OCI-LY7 (cell line): ENCODE measurements around the gene LTV1. TPM values are rescaled to one million over a fixed set of nuclear protein-coding genes. Genes with fewer than 3 reads are reported as not detected.

ENCODE experiments used
- BruUV-seq: library from RNA; stranded (reverse); fragments of 400-500 nt; replicated peaks from 2 replicates; lab custom pipeline; 2021; lab: Mats Ljungman, UMichigan
- CTCF ChIA-PET: fragments of 300-600 bp; sonication (Branson Sonifier 250); formaldehyde crosslinking; loops from one replicate; lab custom pipeline; 2022; ENCODE audit warnings: antibody characterized with exemption; ENCODE audit not compliant: unreplicated experiment; lab: Charles Lee
- POLR2A ChIA-PET: fragments of 300-600 bp; sonication (Branson Sonifier 250); formaldehyde crosslinking; loops from one replicate; lab custom pipeline; 2022; ENCODE audit warnings: antibody characterized with exemption; lab: Charles Lee
- DNase-seq: peaks from one replicate; pipeline ENCODE4 v3.0.0-alpha.2; 2015; ENCODE audit warnings: low spot score
- H2AFZ ChIP-seq: fragments of 200-600 bp; sonication (generic), shearing (Covaris generic); 2 replicates; pipeline ENCODE4 v1.6.1; 2014; ENCODE audit warnings: mild to moderate bottlenecking, antibody characterized with exemption, low read length, moderate library complexity
- H3K27ac ChIP-seq: fragments of 200-600 bp; sonication (generic); 2 replicates; pipeline ENCODE4 v1.5.1; 2014; ENCODE audit warnings: mixed run types, low read depth, mild to moderate bottlenecking, moderate library complexity, low read length, inconsistent platforms; ENCODE audit not compliant: poor library complexity, severe bottlenecking
- H3K36me3 ChIP-seq: fragments of 200-600 bp; sonication (generic); 2 replicates; pipeline ENCODE4 v1.6.1; 2014; ENCODE audit warnings: mild to moderate bottlenecking, antibody characterized with exemption, low read length, moderate library complexity, mixed read lengths; ENCODE audit not compliant: insufficient read depth
- H3K4me1 ChIP-seq: fragments of 200-600 bp; sonication (generic); 2 replicates; pipeline ENCODE4 v1.5.1; 2014; ENCODE audit warnings: mild to moderate bottlenecking, low read length; ENCODE audit not compliant: insufficient read depth, poor library complexity, severe bottlenecking
- H3K4me2 ChIP-seq: fragments of 200-600 bp; sonication (generic); 2 replicates; pipeline ENCODE4 v1.6.1; 2014; ENCODE audit warnings: mild to moderate bottlenecking, low read length
- H3K4me3 ChIP-seq: fragments of 200-600 bp; sonication (generic); 2 replicates; pipeline ENCODE4 v1.5.1; 2014; ENCODE audit warnings: mild to moderate bottlenecking, low read depth, low read length; ENCODE audit not compliant: poor library complexity, severe bottlenecking
- H3K79me2 ChIP-seq: fragments of 200-600 bp; sonication (generic); 2 replicates; pipeline ENCODE4 v1.6.1; 2016; ENCODE audit warnings: low read depth, mild to moderate bottlenecking, low read length, moderate library complexity, mixed read lengths; ENCODE audit not compliant: insufficient read depth
- H3K9me2 ChIP-seq: fragments of 200-600 bp; sonication (generic); 2 replicates; pipeline ENCODE4 v1.6.1; 2016; ENCODE audit warnings: mild to moderate bottlenecking, low read length, mixed read lengths; ENCODE audit not compliant: insufficient read depth
- H3K9me3 ChIP-seq: fragments of 200-600 bp; sonication (generic); 2 replicates; pipeline ENCODE4 v1.6.1; 2014; ENCODE audit warnings: mild to moderate bottlenecking, mixed run types, low read length, mixed read lengths
- H4K20me1 ChIP-seq: fragments of 200-600 bp; sonication (generic); 2 replicates; pipeline ENCODE4 v1.6.1; 2014; ENCODE audit warnings: mild to moderate bottlenecking, antibody characterized with exemption, low read length, moderate library complexity, mixed read lengths; ENCODE audit not compliant: insufficient read depth
- CTCF ChIP-seq: fragments of 200-600 bp; sonication (generic); conservative IDR thresholded peaks from 2 replicates; pipeline ENCODE4 v1.5.1; 2014; ENCODE audit warnings: mild to moderate bottlenecking, antibody characterized with exemption, low read length, moderate library complexity, mixed read lengths
- EZH2phosphoT487 ChIP-seq: fragments of 200-600 bp; sonication (generic); IDR thresholded peaks from 2 replicates; pipeline ENCODE4 v1.6.1; 2018; ENCODE audit warnings: low read depth, borderline replicate concordance, mild to moderate bottlenecking, mixed run types, antibody characterized with exemption, low read length, moderate library complexity, mixed read lengths
- intact Hi-C: fragments of 100-400 bp; cut with micrococcal nuclease; formaldehyde crosslinking; loops from one replicate; pipeline ENCODE4 v1.10.0; 2022; ENCODE audit not compliant: unreplicated experiment
- total RNA-seq, 2 experiments: library from RNA; depleted of rRNA in 1 of 2; stranded (reverse); fragments of >200 nt in 1 of 2; shearing (Covaris generic) in 1 of 2; gene quantifications; 2 replicates each; pipeline ENCODE4 v1.2.3, GENCODE V29; 2014 to 2022

LTV1 gene
- total RNA-seq, 2 experiments from 2014 or later: 25.6 to 37.3 TPM

GRCh38 chr6:143880412-143880811 lies 37.3 kb downstream of the LTV1 start:
- Histone ChIP-seq H4K20me1 (no peaks in the 10 kb centered on the region), H3K9me3 (no peaks in the 10 kb centered on the region), H3K4me3 (no peak overlapping the region), H3K36me3 (no peaks in the 10 kb centered on the region), H3K4me2 (no peak overlapping the region), H3K27ac (no peak overlapping the region), H3K9me2 (no peaks in the 10 kb centered on the region), H3K4me1 (no peaks in the 10 kb centered on the region), H2AFZ (no peak overlapping the region), H3K79me2 (no peaks in the 10 kb centered on the region)
- no peak for DNase-seq
- intact Hi-C loops: no loop called here
- no peak for TF ChIP-seq CTCF
- TF ChIP-seq EZH2phosphoT487: no peak
- no TSS peak for BruUV-seq
- ChIA-PET POLR2A (no interaction called here), CTCF (no interaction called here)

- BruUV-seq: no TSS peak
- Histone ChIP-seq H3K9me2 (no peaks in the 10 kb centered on the region), H4K20me1 (no peaks in the 10 kb centered on the region), H3K9me3 (no peaks in the 10 kb centered on the region), H3K4me1 (no peaks in the 10 kb centered on the region), H3K79me2 (no peaks in the 10 kb centered on the region), H3K4me2 (no peak overlapping the region), H3K4me3 (no peak overlapping the region), H3K27ac (no peak overlapping the region), H3K36me3 (no peaks in the 10 kb centered on the region), H2AFZ (no peak overlapping the region)
- intact Hi-C loops: no loop called here
- ChIA-PET POLR2A (no interaction called here), CTCF (no interaction called here)
- no peak for DNase-seq
- TF ChIP-seq CTCF (no peak), EZH2phosphoT487 (no peak)
These were observed 39.3 kb downstream of the LTV1 start for GRCh38 chr6:143882401-143882930.

- no peak overlapping the region for H3K27ac ChIP-seq
- no peaks in the 10 kb centered on the region for H3K4me1 ChIP-seq
- H3K9me3 ChIP-seq: no peaks in the 10 kb centered on the region
- TF ChIP-seq CTCF (no peak), EZH2phosphoT487 (no peak)
- no peaks in the 10 kb centered on the region for H3K79me2 ChIP-seq
- DNase-seq: no peak
- BruUV-seq: no TSS peak
- intact Hi-C loops: no loop called here
- H2AFZ ChIP-seq: no peak overlapping the region
- ChIA-PET POLR2A (interaction anchor here (1.1 kb wide), 1 partner anchor 25 kb away, joined by 4 read pairs; no protein-coding TSS in a partner anchor), CTCF (no interaction called here)
- H3K4me3 ChIP-seq: no peak overlapping the region
- H4K20me1 ChIP-seq: no peaks in the 10 kb centered on the region
- no peaks in the 10 kb centered on the region for H3K36me3 ChIP-seq
- H3K9me2 ChIP-seq: no peaks in the 10 kb centered on the region
- no peak overlapping the region for H3K4me2 ChIP-seq
These were observed 41.2 kb downstream of the LTV1 start for GRCh38 chr6:143884216-143884900.
